ENCODE measurements around the gene AGRP.
A peak's percentile ranks its signal among the peaks of the same experiment; 100 is the strongest.

Gene AGRP

DNA sequence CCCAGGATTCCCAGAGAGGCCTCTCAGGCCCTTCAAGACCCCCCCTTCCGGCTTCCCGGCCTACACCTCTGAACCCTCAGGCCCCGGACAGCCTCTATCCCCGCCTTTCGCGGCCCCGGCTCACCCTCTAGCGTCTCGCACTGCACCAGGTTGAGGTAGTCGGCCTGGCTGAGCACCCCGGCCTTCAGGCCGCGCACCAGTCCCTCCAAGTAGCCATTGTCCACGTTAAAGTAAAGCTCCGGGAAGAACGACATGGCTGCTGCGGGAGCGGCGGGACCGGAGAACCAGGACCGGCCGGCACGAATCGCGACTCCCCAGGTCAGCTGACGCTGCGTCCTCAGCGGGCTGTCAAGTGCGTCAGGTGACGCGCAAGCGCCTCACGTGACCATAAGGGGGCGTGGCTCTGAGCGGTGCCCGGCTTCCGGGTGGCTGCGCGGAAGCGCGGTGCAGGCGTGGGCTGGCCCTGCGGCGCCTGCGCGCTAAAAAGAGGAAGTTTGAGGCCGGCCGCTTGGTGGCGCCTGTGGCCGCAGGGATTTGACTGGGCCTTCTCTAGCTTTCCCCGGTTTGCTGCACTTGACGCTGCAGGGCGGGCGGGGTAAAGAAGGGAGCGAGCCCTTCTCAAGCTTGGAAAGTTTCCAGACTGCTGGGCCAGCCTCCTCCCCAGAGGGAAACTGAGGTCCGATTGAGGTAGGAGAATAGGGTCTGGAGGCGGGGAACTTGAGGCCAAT is 2.4 kb downstream of the AGRP start, which contains the start of gene ATP6V0D1:
Gene ATP6V0D1 (minus strand): TSS at position 325 of the 728 bp plus-strand sequence. CDS start 71 bp downstream, at position 254.
- peak within 1 kb of the TSS; percentile 97 for H3K4me3 ChIP-seq (ENCODE audit: low read depth, low read length)
- no peaks in the 10 kb centered on the region for H3K4me1 ChIP-seq (ENCODE audit: control insufficient read depth, insufficient read depth, low read length)
- H3K36me3 ChIP-seq (ENCODE audit: control insufficient read depth in 2 of 2, insufficient read depth in 1 of 2, low read length in 2 of 2): peaks cover 0 to 24% of the 10 kb centered on the region in 2 experiments; a peak in 1 of 3 replicates
- ChIA-PET POLR2A (interaction anchor here (0.5 to 1.8 kb wide), 11 partner anchors 13 to 357 kb away, joined by 3 to 7 read pairs (median 3); partner anchors contain the start of genes CTCF and FHOD1), CTCF (interaction anchor here (0.5 to 2.7 kb wide), 32 partner anchors 8 to 975 kb away, joined by 3 to 17 read pairs (median 4); partner anchors contain the start of genes KCTD19, LRRC36, NRN1L and RIPOR1)
- H3K27ac ChIP-seq (ENCODE audit: extremely low read depth, low read depth, low read length): peak within 1 kb of the TSS; percentile 18; the same call in 1 of the 2 replicates
- no peaks in the 10 kb centered on the region for H3K9me3 ChIP-seq (ENCODE audit: control insufficient read depth, insufficient read depth, low read depth, low read length)
- peak; percentile 61 for TF ChIP-seq FEZF1 (tag by site-specific recombination; IDR thresholded peaks at IDR 0.05)
- TF ChIP-seq, protein P1, sequence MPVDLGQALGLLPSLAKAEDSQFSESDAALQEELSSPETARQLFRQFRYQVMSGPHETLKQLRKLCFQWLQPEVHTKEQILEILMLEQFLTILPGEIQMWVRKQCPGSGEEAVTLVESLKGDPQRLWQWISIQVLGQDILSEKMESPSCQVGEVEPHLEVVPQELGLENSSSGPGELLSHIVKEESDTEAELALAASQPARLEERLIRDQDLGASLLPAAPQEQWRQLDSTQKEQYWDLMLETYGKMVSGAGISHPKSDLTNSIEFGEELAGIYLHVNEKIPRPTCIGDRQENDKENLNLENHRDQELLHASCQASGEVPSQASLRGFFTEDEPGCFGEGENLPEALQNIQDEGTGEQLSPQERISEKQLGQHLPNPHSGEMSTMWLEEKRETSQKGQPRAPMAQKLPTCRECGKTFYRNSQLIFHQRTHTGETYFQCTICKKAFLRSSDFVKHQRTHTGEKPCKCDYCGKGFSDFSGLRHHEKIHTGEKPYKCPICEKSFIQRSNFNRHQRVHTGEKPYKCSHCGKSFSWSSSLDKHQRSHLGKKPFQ (tag by site-specific recombination; IDR thresholded peaks at IDR 0.05): no peak
- TF ChIP-seq, protein P2, sequence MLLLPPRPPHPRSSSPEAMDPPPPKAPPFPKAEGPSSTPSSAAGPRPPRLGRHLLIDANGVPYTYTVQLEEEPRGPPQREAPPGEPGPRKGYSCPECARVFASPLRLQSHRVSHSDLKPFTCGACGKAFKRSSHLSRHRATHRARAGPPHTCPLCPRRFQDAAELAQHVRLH (tag by site-specific recombination; IDR thresholded peaks at IDR 0.05): no peak
- TF ChIP-seq ZNF558 (tag by site-specific recombination; IDR thresholded peaks at IDR 0.05): no peak
- TF ChIP-seq ZNF664 (tag by site-specific recombination; IDR thresholded peaks at IDR 0.05): no peak
- TF ChIP-seq ZBTB26 (tag by site-specific recombination; optimal IDR thresholded peaks at IDR 0.05): peak; percentile 75
- TF ChIP-seq ZBTB20 (tag by site-specific recombination; IDR thresholded peaks at IDR 0.05): peak; percentile 82
- TF ChIP-seq ZXDB (tag by site-specific recombination; IDR thresholded peaks at IDR 0.05): peak; percentile 82
- TF ChIP-seq ZBTB21 (tag by site-specific recombination; IDR thresholded peaks at IDR 0.05): 0 out of 2 replicates have a peak, but pooled peaks have one; percentile 10
- no peak for TF ChIP-seq ZNF670 (tag by site-specific recombination; IDR thresholded peaks at IDR 0.05; ENCODE audit: low read depth)
- no peak for TF ChIP-seq SETDB1 (IDR thresholded peaks at IDR 0.05; ENCODE audit: insufficient read length, low read length)
- no peak for TF ChIP-seq ZNF501 (tag by site-specific recombination; IDR thresholded peaks at IDR 0.05)
- no peak for TF ChIP-seq YY2 (tag by site-specific recombination; IDR thresholded peaks at IDR 0.05)
- TF ChIP-seq ZBTB48 (tag by site-specific recombination; IDR thresholded peaks at IDR 0.05): no peak
- no peak for TF ChIP-seq PRDM2 (tag by site-specific recombination; IDR thresholded peaks at IDR 0.05; ENCODE audit: borderline replicate concordance)
- TF ChIP-seq, protein P3, sequence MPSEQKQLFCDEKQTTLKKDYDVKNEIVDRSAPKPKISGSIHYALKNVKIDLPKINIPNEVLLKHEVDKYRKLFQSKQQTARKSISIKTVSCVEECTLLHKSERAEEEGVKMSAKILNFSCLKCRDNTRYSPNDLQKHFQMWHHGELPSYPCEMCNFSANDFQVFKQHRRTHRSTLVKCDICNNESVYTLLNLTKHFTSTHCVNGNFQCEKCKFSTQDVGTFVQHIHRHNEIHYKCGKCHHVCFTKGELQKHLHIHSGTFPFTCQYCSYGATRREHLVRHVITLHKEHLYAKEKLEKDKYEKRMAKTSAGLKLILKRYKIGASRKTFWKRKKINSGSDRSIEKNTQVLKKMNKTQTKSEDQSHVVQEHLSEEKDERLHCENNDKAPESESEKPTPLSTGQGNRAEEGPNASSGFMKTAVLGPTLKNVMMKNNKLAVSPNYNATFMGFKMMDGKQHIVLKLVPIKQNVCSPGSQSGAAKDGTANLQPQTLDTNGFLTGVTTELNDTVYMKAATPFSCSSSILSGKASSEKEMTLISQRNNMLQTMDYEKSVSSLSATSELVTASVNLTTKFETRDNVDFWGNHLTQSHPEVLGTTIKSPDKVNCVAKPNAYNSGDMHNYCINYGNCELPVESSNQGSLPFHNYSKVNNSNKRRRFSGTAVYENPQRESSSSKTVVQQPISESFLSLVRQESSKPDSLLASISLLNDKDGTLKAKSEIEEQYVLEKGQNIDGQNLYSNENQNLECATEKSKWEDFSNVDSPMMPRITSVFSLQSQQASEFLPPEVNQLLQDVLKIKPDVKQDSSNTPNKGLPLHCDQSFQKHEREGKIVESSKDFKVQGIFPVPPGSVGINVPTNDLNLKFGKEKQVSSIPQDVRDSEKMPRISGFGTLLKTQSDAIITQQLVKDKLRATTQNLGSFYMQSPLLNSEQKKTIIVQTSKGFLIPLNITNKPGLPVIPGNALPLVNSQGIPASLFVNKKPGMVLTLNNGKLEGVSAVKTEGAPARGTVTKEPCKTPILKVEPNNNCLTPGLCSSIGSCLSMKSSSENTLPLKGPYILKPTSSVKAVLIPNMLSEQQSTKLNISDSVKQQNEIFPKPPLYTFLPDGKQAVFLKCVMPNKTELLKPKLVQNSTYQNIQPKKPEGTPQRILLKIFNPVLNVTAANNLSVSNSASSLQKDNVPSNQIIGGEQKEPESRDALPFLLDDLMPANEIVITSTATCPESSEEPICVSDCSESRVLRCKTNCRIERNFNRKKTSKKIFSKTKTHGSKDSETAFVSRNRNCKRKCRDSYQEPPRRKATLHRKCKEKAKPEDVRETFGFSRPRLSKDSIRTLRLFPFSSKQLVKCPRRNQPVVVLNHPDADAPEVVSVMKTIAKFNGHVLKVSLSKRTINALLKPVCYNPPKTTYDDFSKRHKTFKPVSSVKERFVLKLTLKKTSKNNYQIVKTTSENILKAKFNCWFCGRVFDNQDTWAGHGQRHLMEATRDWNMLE (tag by site-specific recombination; conservative IDR thresholded peaks at IDR 0.05; ENCODE audit: low read depth): peak; percentile 43; the same call in 1 of the 2 replicates
- no peak for TF ChIP-seq ZFP41 (tag by site-specific recombination; IDR thresholded peaks at IDR 0.05; ENCODE audit: borderline replicate concordance)
- no peak for TF ChIP-seq ELK4 (IDR thresholded peaks at IDR 0.05; ENCODE audit: borderline replicate concordance, low read depth, low read length)
- TF ChIP-seq ZNF654 (tag by site-specific recombination; IDR thresholded peaks at IDR 0.05; ENCODE audit: low read depth): peak; percentile 26
- TF ChIP-seq ZNF132 (tag by site-specific recombination; IDR thresholded peaks at IDR 0.05; ENCODE audit: borderline replicate concordance): no peak

Data from HEK293 (cell line).